IPS DF 19.7 (cell line): ENCODE measurements around the gene DNAH11.
"Not testable (repeated sequence)": the region's sequence is repeated elsewhere in the genome, so short reads cannot be mapped to it uniquely, and the experiment has no call there.

Source experiments
- DNase-seq: peaks from one replicate; pipeline ENCODE4 v3.0.0-alpha.2; 2013; ENCODE audit warnings: low read depth, low spot score

DNAH11 gene

GRCh38 chr7:21616796-21617436 is 74.1 kb downstream of the DNAH11 start:
- no peak for DNase-seq

GRCh38 chr7:21617513-21617912 is 74.7 kb downstream of the DNAH11 start:
- no peak for DNase-seq

GRCh38 chr7:21617916-21618390 is 75.1 kb downstream of the DNAH11 start:
- no peak for DNase-seq

GRCh38 chr7:21618706-21619105 is 75.9 kb downstream of the DNAH11 start:
- DNase-seq: no peak

- DNase-seq: no peak
Measured at GRCh38 chr7:21620054-21620453, 77.2 kb downstream of the DNAH11 start.

- no peak for DNase-seq
Measured at GRCh38 chr7:21624320-21624719, 81.5 kb downstream of the DNAH11 start.

GRCh38 chr7:21636694-21637093 is 93.9 kb downstream of the DNAH11 start:
- DNase-seq: no peak

- DNase-seq: no peak
Measured at GRCh38 chr7:21639206-21639868, 96.5 kb downstream of the DNAH11 start.

- no peak for DNase-seq
Measured at GRCh38 chr7:21640105-21640504, 97.3 kb downstream of the DNAH11 start.

- DNase-seq: no peak
Measured at GRCh38 chr7:21641546-21641945, 98.7 kb downstream of the DNAH11 start.

GRCh38 chr7:21642422-21642821 is 99.6 kb downstream of the DNAH11 start:
- DNase-seq: peak; percentile 9

- no peak for DNase-seq
Measured at GRCh38 chr7:21651697-21652096, 108.9 kb downstream of the DNAH11 start.

GRCh38 chr7:21653623-21654022 is 110.8 kb downstream of the DNAH11 start:
- no peak for DNase-seq

- no peak for DNase-seq
Measured at GRCh38 chr7:21656081-21656480, 113.2 kb downstream of the DNAH11 start.

- no peak for DNase-seq
Measured at GRCh38 chr7:21656796-21657195, 114.0 kb downstream of the DNAH11 start.

- no peak for DNase-seq
Measured at GRCh38 chr7:21670496-21670895, 127.7 kb downstream of the DNAH11 start.

GRCh38 chr7:21671859-21672258 is 129.0 kb downstream of the DNAH11 start:
- no peak for DNase-seq

GRCh38 chr7:21675255-21675654 is 132.4 kb downstream of the DNAH11 start:
- no peak for DNase-seq

- DNase-seq: no peak
Measured at GRCh38 chr7:21690705-21691104, 147.9 kb downstream of the DNAH11 start.

GRCh38 chr7:21691146-21691545 is 148.3 kb downstream of the DNAH11 start:
- not testable (repeated sequence) for DNase-seq

- not testable (repeated sequence) for DNase-seq
Measured at GRCh38 chr7:21700587-21700986, 157.7 kb downstream of the DNAH11 start.

- DNase-seq: no peak
Measured at GRCh38 chr7:21702303-21702702, 159.5 kb downstream of the DNAH11 start.

GRCh38 chr7:21704359-21704758 is 161.5 kb downstream of the DNAH11 start:
- no peak for DNase-seq
